Stimulated activated CD8-positive, alpha-beta memory T cell treated with anti-CD3 and anti-CD28 coated beads, Interleukin-7, amount 100 ng/mL, for 4 hours (primary cell): ENCODE results near the gene CLDN19.
"Not testable (repeated sequence)": the region's sequence is repeated elsewhere in the genome, so short reads cannot be mapped to it uniquely, and the experiment has no call there.

Experiments
- DNase-seq, 2 donors: peaks; one replicate each; pipeline ENCODE4 v3.0.0-alpha.2; 2020; ENCODE audit warnings: low read depth in 2 of 2

The CLDN19 gene

GRCh38 chr1:42738678-42739226, 1.3 kb downstream of the CLDN19 start:
- DNase-seq: no peak

GRCh38 chr1:42737986-42738677, 1.9 kb downstream of the CLDN19 start:
- DNase-seq: no peak

- DNase-seq: no peak
These were observed 2.8 kb downstream of the CLDN19 start for GRCh38 chr1:42737257-42737656.

- no peak for DNase-seq
These were observed 3.4 kb downstream of the CLDN19 start for GRCh38 chr1:42736571-42737200.

- no peak for DNase-seq
These were observed 3.9 kb downstream of the CLDN19 start for GRCh38 chr1:42736152-42736551.

GRCh38 chr1:42735477-42736105, 4.4 kb downstream of the CLDN19 start:
- DNase-seq: no peak

GRCh38 chr1:42735056-42735455, 5.0 kb downstream of the CLDN19 start:
- no peak for DNase-seq

- DNase-seq: no peak
These were observed 5.6 kb downstream of the CLDN19 start for GRCh38 chr1:42734201-42735035.

- DNase-seq: no peak
These were observed 6.4 kb downstream of the CLDN19 start for GRCh38 chr1:42733415-42734200.

- no peak for DNase-seq
These were observed 7.8 kb downstream of the CLDN19 start for GRCh38 chr1:42732126-42732680.

- DNase-seq: no peak
These were observed 8.5 kb downstream of the CLDN19 start for GRCh38 chr1:42731585-42731984.

GRCh38 chr1:42730988-42731387, 9.0 kb downstream of the CLDN19 start:
- DNase-seq: peak in 1 of 2 donors; percentile 18

GRCh38 chr1:42730002-42730401, 10.0 kb downstream of the CLDN19 start:
- DNase-seq: no peak

- not testable (repeated sequence) for DNase-seq
These were observed 14.2 kb downstream of the CLDN19 start for GRCh38 chr1:42725820-42726219.

GRCh38 chr1:42723511-42723910, 16.5 kb downstream of the CLDN19 start:
- DNase-seq: no peak

GRCh38 chr1:42722403-42722802, 17.6 kb downstream of the CLDN19 start:
- DNase-seq: not testable (repeated sequence)

- DNase-seq: no peak
These were observed 18.1 kb downstream of the CLDN19 start for GRCh38 chr1:42721926-42722325.

- no peak for DNase-seq
These were observed 19.2 kb downstream of the CLDN19 start for GRCh38 chr1:42720868-42721267.

GRCh38 chr1:42714441-42714840, 25.6 kb downstream of the CLDN19 start:
- DNase-seq: not testable (repeated sequence)

- no peak for DNase-seq
These were observed 26.7 kb downstream of the CLDN19 start for GRCh38 chr1:42713293-42713692.

- DNase-seq: not testable (repeated sequence)
These were observed 27.2 kb downstream of the CLDN19 start for GRCh38 chr1:42712808-42713207.
